ENCODE results near the gene RALGPS1. TPM values are rescaled to one million over a fixed set of nuclear protein-coding genes. Genes with fewer than 3 reads are reported as not detected.

RALGPS1 gene
- polyA plus RNA-seq, 1 of the 3 experiments (the other 2 are of a cell fraction): 3.9 TPM

- H3K4me2 ChIP-seq: peak overlapping the region; percentile 97
- H3K9me3 ChIP-seq: no peaks in the 10 kb centered on the region
- H3K9me2 ChIP-seq: no peaks in the 10 kb centered on the region
- ChIA-PET CTCF (interaction anchor here (0.9 to 2.0 kb wide), 5 partner anchors 16 to 182 kb away, joined by 3 to 6 read pairs (median 3); no protein-coding TSS in a partner anchor), POLR2A (interaction anchor here (1.0 to 1.5 kb wide), 2 partner anchors 17 to 87 kb away, joined by 3 to 10 read pairs; no protein-coding TSS in a partner anchor)
- H4K20me1 ChIP-seq (ENCODE audit: insufficient read depth): no peaks in the 10 kb centered on the region
- peaks cover 12 to 35% of the 10 kb centered on the region in 2 experiments; a peak in 1 of 4 replicates for H3K4me1 ChIP-seq (ENCODE audit: control insufficient read depth in 1 of 2, insufficient read depth in 2 of 2, low read depth in 1 of 2, low read length in 1 of 2)
- no peak for DNase-seq
- WGBS (ENCODE audit: low lambda C conversion rate): 54% methylated on average over 14 of the region's 16 CpGs
- H3F3A ChIP-seq (replicated peaks; ENCODE audit: insufficient read depth): no peaks in the 10 kb centered on the region
- no peaks in the 10 kb centered on the region for H3K27me3 ChIP-seq (ENCODE audit: insufficient read depth)
- peak overlapping the region; percentile 92 for H2AFZ ChIP-seq (ENCODE audit: low read depth)
- peak overlapping the region; percentile 72 for H3K9ac ChIP-seq
- peaks cover 13% of the 10 kb centered on the region; the same call in 1 of the 2 replicates for H3K79me2 ChIP-seq (ENCODE audit: insufficient read depth)
- peak overlapping the region; percentile 60 to 68 for H3K4me3 ChIP-seq (ENCODE audit: low read depth in 2 of 2, low read length in 1 of 2)
- TF ChIP-seq USF2 (IDR thresholded peaks at IDR 0.05; ENCODE audit: borderline replicate concordance, low read depth, low read length) (no peak), GABPA (IDR thresholded peaks at IDR 0.05; ENCODE audit: low read depth) (no peak), RFX5 (IDR thresholded peaks at IDR 0.05; ENCODE audit: low read length) (no peak), JUND (IDR thresholded peaks at IDR 0.05) (no peak), NFIC (IDR thresholded peaks at IDR 0.05; ENCODE audit: borderline replicate concordance) (no peak), MEF2A (IDR thresholded peaks at IDR 0.05; ENCODE audit: borderline replicate concordance, low read depth) (no peak), CHD2 (IDR thresholded peaks at IDR 0.05; ENCODE audit: low read length, partially characterized antibody) (no peak), RAD21 (IDR thresholded peaks at IDR 0.05; ENCODE audit: low read length) (no peak), CTCF (IDR thresholded peaks at IDR 0.05) (no peak), MXI1 (IDR thresholded peaks at IDR 0.05; ENCODE audit: low read depth, low read length) (no peak), MAX (IDR thresholded peaks at IDR 0.05; ENCODE audit: low read depth) (no peak), REST (IDR thresholded peaks at IDR 0.05; ENCODE audit: low read depth, low read length) (no peak), POLR2AphosphoS5 (IDR thresholded peaks at IDR 0.05; ENCODE audit: low read depth, low read length) (no peak), IRF3 (IDR thresholded peaks at IDR 0.05; ENCODE audit: low read depth, low read length) (no peak), TCF12 (IDR thresholded peaks at IDR 0.05) (no peak; the same call in 1 of the 2 replicates), ZBTB33 (IDR thresholded peaks at IDR 0.05; ENCODE audit: borderline replicate concordance, low read depth) (no peak), PBX3 (IDR thresholded peaks at IDR 0.05) (no peak), ELF1 (IDR thresholded peaks at IDR 0.05) (no peak), USF1 (IDR thresholded peaks at IDR 0.05; ENCODE audit: borderline replicate concordance, low read depth) (no peak), SMC3 (IDR thresholded peaks at IDR 0.05; ENCODE audit: low read depth, low read length) (no peak)
- peak overlapping the region; percentile 69 to 75; a peak in 3 of 4 replicates for H3K27ac ChIP-seq (ENCODE audit: low read depth in 2 of 2, low read length in 1 of 2)
- H3K36me3 ChIP-seq (replicated peaks in 1 of 2; ENCODE audit: control insufficient read depth in 1 of 2, insufficient read depth in 2 of 2, low read length in 1 of 2): no peaks in the 10 kb centered on the region
Measured at GRCh38 chr9:127123064-127123890, 208.7 kb downstream of the RALGPS1 start.
